CD4-positive, alpha-beta T cell treated with Interleukin-17A for 4 hours (primary cell): ENCODE measurements around the gene NUDT2.
"Not testable (repeated sequence)": the region's sequence is repeated elsewhere in the genome, so short reads cannot be mapped to it uniquely, and the experiment has no call there.

ENCODE experiments used
- DNase-seq: peaks from one replicate; pipeline ENCODE4 v3.0.0-alpha.2; 2020; ENCODE audit warnings: mixed read lengths

NUDT2 gene

DNA sequence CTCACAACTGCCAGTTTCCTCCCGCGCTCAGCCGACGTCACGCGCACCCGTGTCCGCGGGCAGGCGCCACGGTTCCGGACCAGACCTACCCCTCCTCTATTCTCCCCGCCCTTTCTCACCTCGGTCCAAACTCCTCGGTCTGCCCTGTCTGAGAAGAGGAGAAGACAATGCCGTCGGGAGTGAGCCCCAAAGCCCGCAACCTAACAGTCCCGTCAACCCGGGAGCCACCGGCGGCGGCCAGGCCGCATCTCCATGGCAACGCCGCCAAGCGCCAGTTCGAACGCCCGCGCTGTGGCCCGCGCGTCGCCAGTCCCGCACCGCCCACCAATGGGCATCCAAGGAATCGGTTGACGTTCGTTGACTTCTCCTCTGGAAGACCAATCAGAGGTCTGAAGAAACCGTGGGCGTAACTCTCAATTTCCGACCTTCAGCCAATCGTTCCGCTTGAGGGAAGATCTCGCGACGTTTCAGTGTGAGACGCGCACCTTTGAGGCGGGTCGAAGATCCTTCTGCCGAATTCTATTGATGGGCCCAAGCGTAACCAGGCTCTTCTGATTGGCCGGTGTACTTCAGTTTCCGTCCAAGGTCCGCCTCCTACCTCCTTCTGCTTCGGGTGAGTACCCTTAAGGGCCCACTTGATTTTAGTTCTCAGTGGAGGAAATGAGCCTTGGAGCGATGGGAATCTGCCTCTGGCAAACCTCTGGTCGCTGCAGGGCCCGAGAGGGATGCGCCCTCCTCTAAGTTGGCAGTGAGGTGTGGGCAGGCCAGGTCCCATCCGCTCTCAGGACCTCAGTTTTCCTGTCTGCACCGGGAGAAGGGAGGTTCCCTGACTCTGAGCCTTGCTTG, at the start of gene NUDT2, which contains the start of gene KIF24:
Gene NUDT2 (plus strand): TSS at position 583 of the 846 bp plus-strand sequence. CDS start 9,471 bp downstream, outside the sequence.
Gene KIF24 (minus strand): TSS at position 282 of the 846 bp plus-strand sequence. CDS start 17,922 bp downstream, outside the sequence.
- peak; percentile 94 for DNase-seq

DNA sequence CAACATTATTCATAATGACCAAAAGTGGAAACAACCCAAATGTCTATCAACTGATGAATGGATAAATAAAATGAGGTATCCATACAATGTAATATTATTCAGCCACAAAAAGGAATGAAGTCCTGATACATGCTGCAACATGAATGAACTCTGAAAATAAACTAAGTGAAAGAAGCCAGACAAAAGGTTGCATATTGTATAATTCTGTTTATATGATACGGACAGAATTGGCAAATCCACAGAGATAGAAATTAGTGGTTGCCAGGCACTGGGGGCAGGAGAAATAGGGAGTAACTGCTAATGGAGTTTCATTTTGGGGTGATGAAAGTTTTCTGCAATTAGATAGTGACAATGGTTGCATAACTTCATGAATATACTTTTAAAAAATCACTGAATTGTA, 47.3 kb upstream of the NUDT2 start:
- DNase-seq: no peak

DNA sequence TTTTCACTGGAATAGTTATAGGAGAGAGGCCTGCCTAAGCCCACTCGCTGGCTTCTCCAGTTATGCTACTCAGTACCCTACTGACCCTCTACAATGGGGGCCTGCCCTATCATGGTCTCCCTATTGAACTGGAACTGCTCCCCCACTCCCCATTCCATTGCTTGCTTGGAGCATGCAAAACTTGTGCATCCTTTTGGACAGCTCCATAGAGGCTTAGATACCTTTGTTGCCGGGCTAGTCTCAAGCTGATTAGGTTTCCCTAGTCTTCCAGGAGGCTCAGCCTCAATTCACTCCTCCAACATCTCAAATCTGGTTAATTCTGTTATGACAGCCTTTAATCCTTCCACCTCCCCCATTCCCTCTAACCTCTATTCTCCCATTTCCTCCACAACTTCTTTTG, 40.2 kb upstream of the NUDT2 start:
- no peak for DNase-seq

DNA sequence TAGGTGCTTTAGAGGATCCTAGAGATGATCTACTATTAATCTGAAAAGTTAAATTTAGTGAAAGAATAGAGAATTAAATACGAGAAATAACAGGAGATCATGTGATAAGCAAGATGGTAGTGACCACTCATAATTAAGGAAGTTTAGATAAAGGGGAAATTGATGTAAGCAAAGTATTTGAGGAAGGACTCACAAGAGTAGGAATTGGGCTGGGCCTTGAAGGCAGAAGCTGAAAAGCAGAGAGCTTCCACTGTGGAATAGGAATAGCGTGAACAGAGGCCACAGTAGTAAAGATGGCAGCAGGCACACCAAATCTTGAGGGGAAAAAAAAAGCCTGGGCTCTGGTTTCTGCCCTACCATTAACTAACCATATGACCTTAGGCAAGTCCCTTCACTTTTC, 38.3 kb upstream of the NUDT2 start:
- no peak for DNase-seq

DNA sequence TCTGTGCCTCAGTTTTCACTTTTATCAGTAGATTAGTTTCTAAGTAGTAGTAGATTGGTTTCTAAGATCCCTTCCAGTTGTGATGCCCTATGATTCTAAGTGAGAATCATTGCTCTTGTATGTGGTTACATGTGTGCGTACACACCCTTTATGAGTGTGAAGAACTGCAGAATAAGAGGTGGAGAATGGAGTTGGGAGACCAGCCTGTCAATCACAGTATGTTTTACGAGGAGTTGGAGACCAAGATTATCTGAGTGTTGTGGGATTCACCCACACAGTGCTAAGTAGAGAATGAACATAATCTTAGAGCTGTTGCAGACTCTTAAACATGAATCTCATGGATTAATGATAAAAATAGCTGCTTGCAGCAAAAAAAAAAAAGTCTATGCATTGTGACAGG, 37.9 kb upstream of the NUDT2 start:
- DNase-seq: no peak

DNA sequence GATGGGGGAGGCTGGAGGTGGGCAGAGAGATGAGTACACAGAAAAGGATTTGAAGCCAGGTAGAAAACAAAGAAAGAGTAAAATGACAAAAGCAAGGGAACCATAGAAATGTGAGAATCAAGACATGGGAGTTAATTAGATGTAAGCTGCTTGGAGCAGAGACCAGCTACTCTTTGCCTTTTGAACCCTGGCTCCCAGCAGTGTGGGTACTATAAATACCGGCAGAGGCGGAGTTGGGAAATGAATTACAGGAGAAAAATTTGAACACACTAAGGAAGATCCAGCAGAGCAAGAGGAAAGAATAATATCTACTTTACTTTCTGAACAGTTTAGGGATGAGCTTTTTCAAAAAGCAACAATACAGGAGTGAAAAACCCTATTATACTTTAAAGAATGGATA, 36.8 kb upstream of the NUDT2 start:
- DNase-seq: no peak

DNA sequence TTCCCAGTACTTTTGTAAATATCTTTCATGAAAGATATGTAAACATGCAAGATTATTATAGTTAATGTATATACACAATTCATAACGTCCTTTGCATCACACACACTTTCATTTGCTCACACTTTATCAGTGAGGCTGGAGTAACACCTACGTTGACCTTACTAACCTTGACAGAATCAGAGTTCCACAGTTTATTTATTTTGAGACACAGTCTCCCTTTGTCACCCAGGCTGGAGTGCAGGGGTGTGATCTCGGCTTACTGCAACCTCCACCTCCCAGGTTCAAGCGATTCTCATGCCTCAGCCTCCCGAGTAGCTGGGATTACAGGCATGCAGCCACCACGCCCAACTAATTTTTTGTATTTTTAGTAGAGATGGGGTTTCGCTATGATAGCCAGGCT, 28.3 kb upstream of the NUDT2 start:
- not testable (repeated sequence) for DNase-seq

DNA sequence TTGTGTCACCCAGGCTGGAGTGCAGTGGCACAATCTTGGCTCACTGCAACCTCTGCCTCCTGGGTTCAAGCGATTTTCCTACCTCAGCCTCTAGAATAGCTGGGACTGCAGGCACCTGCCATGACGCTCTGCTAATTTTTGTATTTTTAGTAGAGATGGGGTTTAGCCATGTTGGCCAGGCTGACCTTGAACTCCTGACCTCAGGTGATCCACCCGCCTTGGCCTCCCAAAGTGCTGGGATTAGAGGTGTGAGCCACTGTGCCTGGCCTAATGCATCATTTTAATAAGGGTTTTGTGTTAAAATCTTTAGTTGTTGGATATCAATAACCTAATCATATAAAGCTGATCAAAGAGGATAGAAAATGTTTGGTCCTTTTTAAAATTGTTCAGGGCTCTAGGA, 21.1 kb upstream of the NUDT2 start:
- DNase-seq: not testable (repeated sequence)

DNA sequence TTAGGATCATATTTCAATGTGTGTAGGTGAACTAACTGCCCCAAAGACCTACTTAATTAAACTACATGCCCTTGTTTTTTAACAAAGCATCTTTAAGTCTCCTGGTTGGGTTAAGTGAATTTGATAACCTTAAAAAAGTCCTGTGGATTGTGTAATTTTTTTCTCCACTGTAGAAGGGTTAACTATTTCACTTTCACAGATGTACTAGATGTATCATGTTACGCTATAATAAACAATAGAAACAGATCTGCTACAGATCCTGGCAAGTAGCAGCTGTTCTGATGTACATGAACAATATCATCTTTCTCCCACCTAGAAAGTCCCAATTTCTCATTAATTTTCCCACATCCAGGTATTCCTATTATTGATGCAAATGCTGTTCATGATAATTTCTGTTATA, 19.2 kb upstream of the NUDT2 start:
- DNase-seq: no peak

DNA sequence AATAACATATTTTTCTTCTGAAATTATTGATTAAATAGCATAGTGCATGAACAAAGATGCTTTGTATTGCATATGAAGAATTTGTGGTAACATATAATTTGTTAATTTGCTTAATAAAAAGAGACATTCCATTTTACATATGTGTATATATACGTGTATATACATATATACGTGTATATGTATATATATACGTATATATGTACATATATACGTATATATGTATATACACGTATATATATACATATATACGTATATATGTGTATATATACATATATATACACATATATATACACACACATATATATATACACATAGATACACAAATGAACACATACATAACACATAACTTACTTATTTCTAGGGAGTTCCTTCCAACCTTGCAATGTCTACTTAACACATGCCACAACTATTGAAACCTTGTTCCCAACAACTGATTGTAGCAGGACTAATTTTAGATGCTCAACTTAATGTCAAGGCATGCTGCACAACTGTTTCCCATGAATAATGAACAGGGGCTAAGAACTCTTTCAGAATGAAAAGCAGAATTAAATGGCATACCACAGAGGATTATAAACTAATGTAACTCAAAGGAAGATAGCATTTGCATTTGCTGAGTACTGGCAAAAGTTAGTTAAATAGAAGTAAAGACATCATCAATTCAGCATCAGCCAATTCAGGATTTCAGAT, 17.7 kb upstream of the NUDT2 start:
- no peak for DNase-seq

DNA sequence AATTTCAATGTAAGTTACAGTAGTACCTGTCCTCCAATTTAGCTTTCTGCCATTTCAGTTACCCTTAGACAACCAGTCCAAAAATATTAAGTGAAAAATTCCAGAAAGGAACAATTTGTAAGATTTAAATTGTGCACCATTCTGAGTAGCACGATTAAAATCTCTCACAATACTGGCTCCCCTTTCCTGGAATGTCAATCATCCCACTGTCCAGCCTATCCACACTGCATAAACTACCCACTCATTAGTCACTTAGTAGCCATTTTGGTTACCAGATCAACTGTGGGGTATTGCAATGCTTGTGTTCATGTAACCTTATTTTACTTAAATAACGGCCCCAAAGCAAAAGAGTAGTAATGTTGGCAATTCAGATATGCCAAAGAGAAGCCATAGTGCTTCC, 11.9 kb upstream of the NUDT2 start:
- no peak for DNase-seq

DNA sequence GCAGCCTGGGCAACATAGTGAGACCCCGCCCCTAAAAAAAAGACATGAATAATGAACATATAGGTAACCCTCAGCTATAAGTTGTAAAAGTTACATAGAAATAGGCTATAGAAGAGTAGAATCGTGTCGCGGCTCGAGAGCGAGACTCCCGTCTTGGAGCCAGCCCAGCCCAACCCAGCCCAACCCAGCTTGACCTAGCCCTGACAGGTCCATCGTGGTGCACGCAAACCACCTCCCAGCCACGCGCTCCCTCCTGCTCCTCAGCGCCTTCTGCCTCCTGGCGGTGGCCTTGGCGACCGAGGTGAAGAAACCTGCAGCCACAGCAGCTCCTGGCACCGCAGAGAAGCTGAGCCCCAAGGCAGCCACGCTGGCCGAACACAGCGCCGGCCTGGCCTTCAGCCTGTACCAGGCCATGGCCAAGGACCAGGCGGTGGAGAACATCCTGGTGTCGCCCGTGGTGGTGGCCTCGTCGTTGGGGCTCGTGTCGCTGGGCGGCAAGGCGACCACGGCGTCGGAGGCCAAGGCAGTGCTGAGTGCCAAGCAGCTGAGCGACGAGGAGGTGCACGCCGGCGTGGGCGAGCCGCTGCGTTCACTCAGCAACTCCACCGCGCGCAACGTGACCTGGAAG, 11.1 kb upstream of the NUDT2 start:
- DNase-seq: no peak

DNA sequence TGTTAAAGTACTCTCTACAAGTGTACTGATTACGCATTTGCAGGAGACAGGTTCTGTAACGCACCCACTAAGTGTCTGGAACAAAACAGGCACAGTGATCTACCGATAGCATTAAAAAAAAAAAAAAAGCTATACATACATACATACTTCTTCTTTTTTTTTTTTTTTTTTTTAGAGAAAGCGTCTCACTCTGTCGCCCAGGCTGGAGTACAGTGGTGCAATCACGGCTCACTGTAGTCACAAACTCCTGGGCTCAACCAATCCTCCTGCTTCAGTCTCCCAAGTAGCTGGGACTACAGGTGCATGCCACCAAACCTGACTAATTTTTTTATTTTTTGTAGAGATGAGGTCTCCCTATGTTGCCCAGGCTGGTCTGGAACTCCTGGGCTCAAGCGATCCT, 7.9 kb upstream of the NUDT2 start:
- no peak for DNase-seq

DNA sequence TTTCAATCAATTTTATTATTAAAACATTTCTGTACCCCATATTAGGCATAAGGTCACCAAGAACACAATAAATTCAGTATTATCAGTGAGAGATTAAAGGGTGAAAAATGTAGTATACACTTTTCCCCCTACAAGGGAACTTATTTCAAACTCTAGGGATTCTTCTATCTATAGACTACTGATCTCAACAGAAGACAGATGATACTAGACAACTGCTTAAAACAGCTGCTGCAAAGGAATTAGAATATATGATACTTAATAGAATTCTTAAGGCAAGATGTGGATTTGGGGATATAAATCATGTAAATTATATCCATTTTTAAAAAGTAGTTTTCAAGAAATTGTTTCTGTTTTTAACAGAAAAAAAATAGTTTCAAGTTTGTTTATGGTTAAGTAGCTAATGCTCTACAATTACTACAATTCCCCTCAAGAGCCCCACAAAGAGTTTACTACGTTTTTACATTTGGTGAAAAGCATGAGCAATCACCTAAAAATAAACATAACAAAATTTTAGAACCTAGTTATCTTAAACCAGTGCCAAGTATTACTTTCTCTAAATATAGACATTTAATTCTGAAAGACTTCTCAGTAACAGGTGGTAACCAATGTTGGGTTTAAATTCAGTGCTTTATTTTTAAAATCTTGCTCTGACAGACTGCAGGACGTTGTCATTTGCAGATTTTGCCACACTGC, 6.3 kb upstream of the NUDT2 start:
- no peak for DNase-seq

DNA sequence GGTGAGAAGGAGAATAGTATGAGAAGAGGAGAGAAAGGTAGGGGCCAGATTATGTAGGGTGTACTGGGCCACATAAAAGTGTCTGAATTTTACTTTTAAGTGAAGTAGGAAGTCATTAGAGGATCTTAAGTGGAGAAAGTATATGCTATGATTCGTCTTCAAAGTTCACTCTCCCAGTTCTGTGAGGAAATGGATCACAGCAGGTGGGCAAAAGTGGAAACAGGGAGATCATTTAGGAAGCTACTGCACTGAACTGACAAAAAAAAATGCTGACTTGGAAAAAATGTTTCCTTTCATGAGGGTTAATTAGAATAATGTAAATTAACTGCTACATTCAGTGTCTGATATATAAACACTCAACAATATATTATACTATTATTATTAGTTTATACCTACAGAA, 2.7 kb upstream of the NUDT2 start:
- DNase-seq: no peak

DNA sequence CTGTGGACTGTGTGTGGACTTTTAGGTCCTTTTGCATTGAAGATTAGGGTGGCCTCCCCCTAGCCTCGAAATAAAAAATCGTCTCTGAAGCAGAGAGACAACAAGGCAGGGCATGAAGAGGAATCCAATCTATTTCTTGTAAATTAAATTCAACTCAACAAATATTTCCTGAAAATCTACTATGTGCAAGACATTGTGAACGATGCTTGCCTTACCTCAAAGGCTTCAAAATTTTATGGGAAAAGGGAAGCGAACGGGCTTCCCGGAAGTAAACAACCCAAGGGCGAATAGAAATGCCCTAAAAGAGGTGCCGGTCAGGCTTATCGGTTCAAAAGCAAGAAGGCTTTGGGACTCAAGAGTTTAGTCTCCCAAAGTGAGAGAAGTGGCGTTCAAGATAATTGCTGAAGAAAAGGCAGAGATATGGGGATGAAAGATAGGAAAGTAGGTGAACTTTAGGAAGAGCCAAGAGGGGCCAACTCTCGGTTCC, 826 bp upstream of the NUDT2 start:
- no peak for DNase-seq

DNA sequence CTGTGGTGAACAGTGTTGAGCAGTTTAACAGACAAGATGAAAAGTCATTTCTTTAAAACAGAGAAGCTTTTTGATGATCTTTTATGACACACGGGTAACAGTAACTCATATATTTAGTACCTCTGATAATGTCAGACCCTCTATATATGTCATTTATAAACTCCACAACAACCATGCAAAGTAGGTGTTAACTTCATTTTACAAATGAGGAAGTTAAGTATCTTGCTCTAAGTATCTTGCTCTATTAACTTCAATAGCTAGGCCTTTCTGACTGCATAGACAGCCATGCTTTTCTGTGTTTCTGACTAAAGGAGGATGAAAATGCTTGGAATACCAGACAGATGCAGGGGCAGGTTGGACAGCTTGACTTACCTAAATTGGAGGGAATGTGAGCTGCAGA, 1.8 kb downstream of the NUDT2 start:
- DNase-seq: no peak

DNA sequence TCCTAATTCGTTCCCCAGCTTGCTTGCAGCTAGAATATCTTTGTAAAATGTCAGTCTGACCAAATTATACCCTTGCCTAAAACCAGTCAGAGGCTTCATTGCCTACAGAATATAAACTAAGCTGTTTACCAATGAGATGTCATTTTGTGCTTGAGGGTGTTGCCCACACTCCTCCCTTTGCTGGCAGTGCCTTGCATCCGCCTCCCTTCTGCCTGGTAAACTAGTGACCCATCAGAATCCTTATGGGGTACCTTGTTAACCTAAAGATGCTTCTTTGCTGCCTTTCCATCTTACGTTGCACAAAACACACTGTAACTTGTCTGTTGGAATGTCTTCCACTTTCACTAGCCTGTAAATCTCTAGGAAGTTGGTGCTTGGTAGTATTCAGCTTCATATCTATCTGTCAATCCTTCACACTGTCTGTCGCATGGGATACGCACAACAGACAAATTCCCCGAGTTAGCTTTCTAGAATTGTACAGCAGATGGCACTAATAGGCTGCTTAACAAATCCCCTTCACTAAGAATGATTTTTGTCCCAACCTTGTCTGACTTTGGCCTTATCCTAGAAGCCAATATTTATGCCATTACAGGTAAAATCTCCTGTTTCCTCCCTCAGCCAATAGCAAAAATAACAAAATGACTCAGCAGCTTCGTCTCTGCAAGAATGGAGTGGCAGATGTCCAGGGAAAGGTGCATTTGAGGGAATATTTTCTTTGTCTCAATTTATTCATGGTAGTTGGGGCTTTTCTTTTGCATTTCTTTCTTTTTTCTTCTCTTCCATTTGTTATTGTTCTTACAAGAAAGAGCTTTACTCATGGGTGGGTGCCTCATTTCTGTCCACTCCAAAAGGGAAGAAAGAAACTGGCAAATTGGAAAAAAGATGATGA, 3.0 kb downstream of the NUDT2 start:
- peak; percentile 12 for DNase-seq

DNA sequence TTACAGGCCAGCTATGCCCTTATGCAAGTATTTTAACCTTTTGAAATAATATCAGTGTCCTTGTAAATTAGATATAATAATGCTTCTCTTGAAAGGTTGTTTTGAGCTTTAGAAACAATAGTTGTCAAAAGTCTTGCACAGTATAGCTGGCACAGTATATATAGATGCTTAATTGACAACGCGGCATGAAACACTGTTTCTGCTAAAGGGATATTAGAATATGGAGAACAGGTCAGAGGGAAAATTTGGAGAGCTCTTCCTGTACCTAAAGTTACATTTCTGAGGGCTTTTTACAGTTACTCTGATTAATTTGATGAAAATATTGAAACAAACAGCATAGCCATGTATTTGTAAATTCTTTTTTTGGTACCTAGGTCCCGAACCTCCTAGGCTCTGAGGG, 4.5 kb downstream of the NUDT2 start:
- DNase-seq: no peak

DNA sequence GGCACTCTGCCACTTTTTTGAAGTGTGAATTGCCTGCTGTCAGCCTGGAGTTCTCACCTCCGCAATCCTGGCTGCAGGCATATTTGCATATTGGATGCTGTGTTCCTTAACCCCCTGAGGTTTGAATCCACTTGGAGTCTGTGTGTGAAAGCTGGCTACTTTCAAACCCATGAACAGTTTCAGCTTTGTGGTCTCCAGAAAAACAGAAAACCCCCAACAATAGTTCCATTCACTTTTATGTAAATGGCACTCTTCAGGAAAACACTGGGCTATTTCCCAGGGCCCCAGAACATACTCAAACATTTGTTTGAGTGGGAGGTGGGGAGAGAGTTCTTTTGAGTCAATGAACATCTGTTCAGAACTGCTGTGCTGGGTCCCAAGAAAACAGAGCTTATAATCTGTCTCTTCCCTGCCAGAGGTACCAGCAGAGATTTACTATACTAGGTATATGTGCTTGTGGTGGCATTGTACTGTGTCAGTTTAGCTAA, 5.0 kb downstream of the NUDT2 start:
- no peak for DNase-seq

DNA sequence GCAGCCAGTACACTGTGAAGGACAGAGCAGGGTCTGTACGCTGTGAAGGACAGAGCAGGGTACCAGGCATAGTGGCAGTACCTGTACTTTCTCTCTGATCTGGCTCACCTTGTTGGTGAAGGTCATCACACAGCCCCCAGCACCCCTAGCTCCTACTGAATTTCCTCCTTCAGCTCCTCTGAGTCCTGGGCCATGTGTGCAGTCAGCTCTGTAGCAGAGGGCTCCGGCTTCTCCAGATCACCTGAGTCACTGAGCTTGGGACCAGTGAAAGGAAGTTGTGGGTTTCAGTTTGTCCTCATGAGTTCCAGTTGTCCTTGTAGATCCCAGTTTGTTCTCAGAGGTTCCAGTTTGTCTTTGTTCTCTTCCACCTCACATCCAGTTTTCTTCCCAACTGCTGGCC, 5.5 kb downstream of the NUDT2 start:
- no peak for DNase-seq

DNA sequence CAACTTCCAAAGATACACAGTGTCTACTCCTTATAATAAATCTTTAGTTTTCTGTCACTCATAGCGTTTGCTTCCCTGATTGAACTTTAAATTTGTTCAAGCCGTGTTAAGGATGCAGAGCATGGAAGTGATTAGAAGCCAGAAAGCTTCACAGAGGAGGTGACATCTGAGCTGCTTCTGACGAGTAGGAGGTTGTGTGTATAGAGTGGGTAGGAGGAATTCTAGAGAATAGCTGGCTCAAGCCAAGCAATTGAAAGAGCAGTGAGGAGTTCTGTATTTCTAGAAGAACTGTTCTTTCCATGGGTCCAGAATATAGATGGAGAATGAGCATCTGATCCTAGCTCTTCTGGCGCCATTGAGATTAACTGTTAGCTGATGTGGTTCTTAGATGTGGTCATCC, 6.0 kb downstream of the NUDT2 start:
- DNase-seq: no peak
